GM18499 (cell line): Measurements from ENCODE around the gene HS6ST2.

Experiments used
- ATAC-seq: cut with Tn5 transposase; IDR thresholded peaks from one replicate; pipeline ENCODE4 v1.9.1; 2021; ENCODE audit warnings: moderate number of reproducible peaks; ENCODE audit not compliant: insufficient read depth, unreplicated experiment

Gene HS6ST2

GRCh38 chrX:132584936-132585335, 373.5 kb downstream of the HS6ST2 start:
- ATAC-seq: no peak

GRCh38 chrX:132576939-132577338, 381.5 kb downstream of the HS6ST2 start:
- no peak for ATAC-seq
